ENCODE data around the gene MON1A.

The MON1A gene

GRCh38 chr3:49867400-49867799 lies 62.2 kb downstream of the MON1A start:
- no peak for TF ChIP-seq TAF1 (IDR thresholded peaks at IDR 0.05; ENCODE audit: borderline replicate concordance, insufficient read depth, low read length)

- TF ChIP-seq REST (IDR thresholded peaks at IDR 0.05; ENCODE audit: insufficient read depth in 1 of 2, low read depth in 2 of 2, low read length in 2 of 2) (no peak), POLR2AphosphoS5 (IDR thresholded peaks at IDR 0.05; ENCODE audit: low read depth, low read length) (no peak), FOXP2 (optimal IDR thresholded peaks at IDR 0.05; ENCODE audit: borderline replicate concordance, extremely low read depth, extremely low read length, insufficient read depth) (no peak), SIN3A (IDR thresholded peaks at IDR 0.05; ENCODE audit: borderline replicate concordance, insufficient read depth, low read length) (no peak), TAF1 (IDR thresholded peaks at IDR 0.05; ENCODE audit: borderline replicate concordance, insufficient read depth, low read length) (no peak)
Measured at GRCh38 chr3:49865198-49865784, 64.3 kb downstream of the MON1A start.

GRCh38 chr3:49864505-49864904 lies 65.1 kb downstream of the MON1A start:
- no peak for TF ChIP-seq POLR2AphosphoS5 (IDR thresholded peaks at IDR 0.05; ENCODE audit: low read depth, low read length)
- TF ChIP-seq TAF1 (IDR thresholded peaks at IDR 0.05; ENCODE audit: borderline replicate concordance, insufficient read depth, low read length), result no peak
- no peak for TF ChIP-seq SIN3A (IDR thresholded peaks at IDR 0.05; ENCODE audit: borderline replicate concordance, insufficient read depth, low read length)
- TF ChIP-seq REST (IDR thresholded peaks at IDR 0.05; ENCODE audit: insufficient read depth in 1 of 2, low read depth in 2 of 2, low read length in 2 of 2), result no peak
- no peak for TF ChIP-seq FOXP2 (optimal IDR thresholded peaks at IDR 0.05; ENCODE audit: borderline replicate concordance, extremely low read depth, extremely low read length, insufficient read depth)

- TF ChIP-seq POLR2AphosphoS5 (IDR thresholded peaks at IDR 0.05; ENCODE audit: low read depth, low read length) (no peak), REST (IDR thresholded peaks at IDR 0.05; ENCODE audit: insufficient read depth in 1 of 2, low read depth in 2 of 2, low read length in 2 of 2) (no peak), TAF1 (IDR thresholded peaks at IDR 0.05; ENCODE audit: borderline replicate concordance, insufficient read depth, low read length) (no peak), FOXP2 (optimal IDR thresholded peaks at IDR 0.05; ENCODE audit: borderline replicate concordance, extremely low read depth, extremely low read length, insufficient read depth) (no peak), SIN3A (IDR thresholded peaks at IDR 0.05; ENCODE audit: borderline replicate concordance, insufficient read depth, low read length) (no peak)
Measured at GRCh38 chr3:49859576-49860305, 69.9 kb downstream of the MON1A start.

All from PFSK-1 (cell line).